Testis (tissue), 3 donors: ENCODE data around the gene CENPT. TPM values are rescaled to one million over a fixed set of nuclear protein-coding genes. Genes with fewer than 3 reads are reported as not detected.

Source experiments
- DNase-seq: peaks from one replicate; pipeline ENCODE4 v3.0.0-alpha.2; 2019
- H3K27ac ChIP-seq, 2 donors: fragments of 200-600 bp; sonication (generic); one replicate each; pipeline ENCODE4 v1.5.1; 2019
- H3K27me3 ChIP-seq: fragments of 200-600 bp; sonication (generic); one replicate; pipeline ENCODE4 v1.5.1; 2019
- H3K36me3 ChIP-seq: fragments of 200-600 bp; sonication (generic); one replicate; pipeline ENCODE4 v1.5.1; 2017; ENCODE audit warnings: low read depth; ENCODE audit errors: missing control alignments
- H3K4me1 ChIP-seq: fragments of 200-600 bp; sonication (generic); one replicate; pipeline ENCODE4 v1.5.1; 2019
- H3K4me3 ChIP-seq, 2 donors: fragments of 200-600 bp; sonication (generic); one replicate each; pipeline ENCODE4 v1.5.1; 2017 to 2019
- H3K9me3 ChIP-seq: fragments of 200-600 bp; sonication (generic); one replicate; pipeline ENCODE4 v1.5.1; 2017
- CTCF ChIP-seq, 3 experiments: fragments of 450-650 bp in 2 of 3; fragments of 200-600 bp in 1 of 3; sonication (generic) in 1 of 3; IDR thresholded peaks; one replicate each; pipeline ENCODE4 v1.5.1; 2016 to 2019; ENCODE audit warnings: antibody characterized with exemption in 3 of 3, mild to moderate bottlenecking in 2 of 3, moderate library complexity in 1 of 3
- POLR2A ChIP-seq: fragments of 450-650 bp; IDR thresholded peaks from one replicate; pipeline ENCODE4 v1.6.1; 2017; ENCODE audit warnings: antibody characterized with exemption, mild to moderate bottlenecking, moderate library complexity
- WGBS, 2 donors: methylation state at CpG; one replicate each; pipeline ENCODE4 v1.1.5; 2018; 5-methylcytosine and 5-hydroxymethylcytosine counted together
- intact Hi-C: fragments of 100-400 bp; cut with DNase I; formaldehyde crosslinking; loops from one replicate; pipeline ENCODE4 v1.15.1; 2023; ENCODE audit warnings: low total_unique reads
- polyA plus RNA-seq: library from polyadenylated mRNA; stranded (reverse); fragments of 350-450 nt; fragmentation: Illumina TruSeq; extraction: RNeasy Lipid Tissue Mini Kit (QIAGEN cat#74804); gene quantifications from one replicate; pipeline ENCODE4 v1.2.3, GENCODE V29; 2014; ENCODE audit warnings: low read depth, low replicate concordance; ENCODE audit not compliant: insufficient read depth
- total RNA-seq, 2 donors: library from RNA; depleted of rRNA; stranded (reverse); fragments of >200 nt; gene quantifications; one replicate each; pipeline ENCODE4 v1.2.3, GENCODE V29; 2016

The CENPT gene
- total and polyA plus RNA-seq, 3 donors from 2014 or later, result 108 to 154 (median 115) TPM

- TF ChIP-seq CTCF (IDR thresholded peaks at IDR 0.05) (peak in 2 of 3 experiments; percentile 9 to 18), POLR2A (no peak)
- peak; percentile 96 for DNase-seq
- 1 to 6% methylated on average over 7 to 44 of the region's 57 CpGs for WGBS, 2 donors
- Histone ChIP-seq H3K27ac (peak within 1 kb of the TSS; percentile 89 to 99), H3K4me1 (peaks cover 47% of the 10 kb centered on the region), H3K36me3 (no peaks in the 10 kb centered on the region), H3K27me3 (no peaks in the 10 kb centered on the region), H3K4me3 (peak within 1 kb of the TSS; percentile 88), H3K9me3 (no peaks in the 10 kb centered on the region)
- intact Hi-C loops, result no loop called here
These were observed 1.0 kb downstream of the CENPT start, which contains the start of gene NUTF2 for GRCh38 chr16:67846320-67847063. TSS of gene NUTF2 (plus strand) at chr16:67846933. CDS start at chr16:67865131, 18,198 bp downstream.

DNA sequence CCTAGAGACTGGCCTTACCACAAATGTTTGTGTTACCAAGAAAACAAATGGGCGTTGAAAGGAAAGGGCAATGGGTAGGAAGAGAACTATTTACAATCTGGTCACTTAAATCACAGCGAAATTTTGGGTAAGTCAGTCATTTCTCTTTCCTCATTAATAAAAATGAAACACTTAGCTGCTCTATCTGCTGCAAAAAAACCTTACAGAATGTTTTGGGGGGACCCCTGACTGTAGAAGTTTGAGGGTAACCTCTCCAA, 1.5 kb downstream of the CENPT start:
- peak overlapping the region; percentile 88 for H3K4me3 ChIP-seq
- WGBS, 2 donors, result 5 to 7% methylated on average over 2 of the region's 2 CpGs
- intact Hi-C loops, result no loop called here
- H3K27ac ChIP-seq, result peak overlapping the region; percentile 89 to 99
- no peaks in the 10 kb centered on the region for H3K36me3 ChIP-seq
- TF ChIP-seq CTCF (IDR thresholded peaks at IDR 0.05), result no peak
- TF ChIP-seq POLR2A, result no peak
- peaks cover 47% of the 10 kb centered on the region for H3K4me1 ChIP-seq
- no peaks in the 10 kb centered on the region for H3K9me3 ChIP-seq
- no peaks in the 10 kb centered on the region for H3K27me3 ChIP-seq
- DNase-seq, result no peak

GRCh38 chr16:67845291-67846062, 2.0 kb downstream of the CENPT start:
- Histone ChIP-seq H3K9me3 (no peaks in the 10 kb centered on the region), H3K36me3 (no peaks in the 10 kb centered on the region), H3K27ac (peak overlapping the region; percentile 89 to 99), H3K4me3 (peak overlapping the region in 1 of 2 donors; percentile 88), H3K4me1 (peaks cover 47% of the 10 kb centered on the region), H3K27me3 (no peaks in the 10 kb centered on the region)
- WGBS, 2 donors, result 46 to 56% methylated on average over 5 of the region's 5 CpGs
- no peak for TF ChIP-seq CTCF (IDR thresholded peaks at IDR 0.05)
- TF ChIP-seq POLR2A, result no peak
- intact Hi-C loops, result no loop called here
- DNase-seq, result no peak

DNA sequence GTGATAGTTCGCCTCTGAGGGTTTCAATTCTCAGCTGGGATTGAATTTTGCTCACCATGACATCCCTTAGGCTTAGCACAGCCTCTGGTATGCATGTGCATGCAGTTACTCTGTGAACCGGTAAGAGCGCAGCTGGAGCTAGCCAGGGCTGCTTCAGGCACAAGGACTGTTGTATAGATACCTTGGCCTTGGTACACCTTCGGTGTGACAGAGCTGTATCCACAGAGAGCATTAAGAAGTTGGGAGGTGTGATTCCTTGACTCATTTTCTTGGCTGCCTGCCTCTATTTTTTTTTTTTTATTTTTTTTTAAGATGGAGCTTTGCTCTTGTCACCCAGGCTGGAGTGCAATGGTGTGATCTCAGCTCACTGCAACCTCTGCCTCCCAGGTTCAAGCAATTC, 3.0 kb downstream of the CENPT start:
- Histone ChIP-seq H3K9me3 (no peaks in the 10 kb centered on the region), H3K4me3 (no peak overlapping the region), H3K36me3 (no peaks in the 10 kb centered on the region), H3K4me1 (peaks cover 44% of the 10 kb centered on the region), H3K27me3 (no peaks in the 10 kb centered on the region), H3K27ac (peak overlapping the region in 1 of 2 donors; percentile 100)
- TF ChIP-seq CTCF (IDR thresholded peaks at IDR 0.05) (no peak), POLR2A (no peak)
- DNase-seq, result no peak
- intact Hi-C loops, result no loop called here
- 61 to 67% methylated on average over 4 of the region's 4 CpGs for WGBS, 2 donors
